WERI-Rb-1 (cell line): Measurements from ENCODE around the gene SEPSECS.

Experiments used
- DNase-seq: peaks from one replicate; pipeline ENCODE4 v3.0.0-alpha.2; 2020
- H3K27ac ChIP-seq: fragments of 250-450 bp; sonication (Bioruptor Pico); 2 replicates; pipeline ENCODE4 v1.5.1; 2020; ENCODE audit warnings: mild to moderate bottlenecking, moderate library complexity
- H3K27me3 ChIP-seq: fragments of 250-450 bp; sonication (Bioruptor Pico); 2 replicates; pipeline ENCODE4 v1.5.1; 2021; ENCODE audit warnings: mild to moderate bottlenecking, low read depth, moderate library complexity; ENCODE audit not compliant: insufficient read depth, severe bottlenecking
- H3K36me3 ChIP-seq: fragments of 250-450 bp; sonication (Bioruptor Pico); 2 replicates; pipeline ENCODE4 v1.5.1; 2020; ENCODE audit warnings: mild to moderate bottlenecking, moderate library complexity
- H3K4me3 ChIP-seq: 2 replicates; pipeline ENCODE4 v1.5.1; 2011; ENCODE audit warnings: low read depth, mild to moderate bottlenecking, control low read depth, low read length
- H3K9me3 ChIP-seq: fragments of 250-450 bp; sonication (Bioruptor Pico); 2 replicates; pipeline ENCODE4 v1.5.1; 2021; ENCODE audit warnings: mild to moderate bottlenecking, moderate library complexity; ENCODE audit not compliant: severe bottlenecking
- TF ChIP-seq, protein P1 (sequence below): IDR thresholded peaks from 2 replicates; pipeline ENCODE4 v1.5.1; 2011; ENCODE audit warnings: low read depth, mild to moderate bottlenecking, control low read depth, inconsistent platforms, low read length

The SEPSECS gene

DNA sequence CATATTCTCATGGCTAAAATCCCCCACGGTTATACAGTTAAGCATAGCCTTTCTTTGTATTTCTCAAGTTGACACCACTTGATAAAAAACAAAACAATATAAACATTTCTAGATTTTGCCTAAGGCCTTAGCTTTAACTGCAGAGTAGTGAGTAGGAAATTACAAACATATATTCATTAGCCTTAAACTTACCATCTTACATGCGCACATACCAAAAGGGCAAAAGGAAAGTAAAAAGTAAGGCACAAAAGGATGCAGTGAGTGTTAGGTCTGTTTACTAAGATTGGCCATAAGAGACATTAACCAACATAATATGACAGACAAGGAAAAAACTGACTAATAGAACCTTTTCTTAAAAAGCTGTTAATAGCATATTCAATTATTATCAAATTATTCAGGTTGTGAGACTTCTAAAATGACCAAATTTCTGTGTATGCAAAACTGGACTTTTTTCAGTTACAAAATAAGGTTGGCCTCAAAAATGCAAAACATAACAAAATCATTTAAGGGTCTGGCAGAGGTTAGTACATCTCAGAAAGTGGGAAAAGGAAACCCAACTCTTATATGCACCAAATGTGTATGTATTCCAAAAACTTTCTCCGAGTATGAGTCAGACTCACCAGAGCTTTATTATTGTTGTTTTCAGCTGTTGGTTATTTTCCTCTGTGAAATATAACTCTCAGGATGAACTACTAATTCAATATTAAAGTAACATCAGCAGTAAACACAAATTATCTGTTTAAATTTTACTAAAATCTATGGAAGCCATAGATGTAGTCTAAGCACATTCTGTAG, 39.9 kb downstream of the SEPSECS start:
- Histone ChIP-seq H3K36me3 (peaks cover 4% of the 10 kb centered on the region; the same call in 1 of the 2 replicates), H3K27me3 (no peaks in the 10 kb centered on the region), H3K9me3 (no peaks in the 10 kb centered on the region), H3K27ac (no peak overlapping the region), H3K4me3 (no peak overlapping the region)
- TF ChIP-seq, protein P1, sequence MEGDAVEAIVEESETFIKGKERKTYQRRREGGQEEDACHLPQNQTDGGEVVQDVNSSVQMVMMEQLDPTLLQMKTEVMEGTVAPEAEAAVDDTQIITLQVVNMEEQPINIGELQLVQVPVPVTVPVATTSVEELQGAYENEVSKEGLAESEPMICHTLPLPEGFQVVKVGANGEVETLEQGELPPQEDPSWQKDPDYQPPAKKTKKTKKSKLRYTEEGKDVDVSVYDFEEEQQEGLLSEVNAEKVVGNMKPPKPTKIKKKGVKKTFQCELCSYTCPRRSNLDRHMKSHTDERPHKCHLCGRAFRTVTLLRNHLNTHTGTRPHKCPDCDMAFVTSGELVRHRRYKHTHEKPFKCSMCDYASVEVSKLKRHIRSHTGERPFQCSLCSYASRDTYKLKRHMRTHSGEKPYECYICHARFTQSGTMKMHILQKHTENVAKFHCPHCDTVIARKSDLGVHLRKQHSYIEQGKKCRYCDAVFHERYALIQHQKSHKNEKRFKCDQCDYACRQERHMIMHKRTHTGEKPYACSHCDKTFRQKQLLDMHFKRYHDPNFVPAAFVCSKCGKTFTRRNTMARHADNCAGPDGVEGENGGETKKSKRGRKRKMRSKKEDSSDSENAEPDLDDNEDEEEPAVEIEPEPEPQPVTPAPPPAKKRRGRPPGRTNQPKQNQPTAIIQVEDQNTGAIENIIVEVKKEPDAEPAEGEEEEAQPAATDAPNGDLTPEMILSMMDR = no peak
- no peak for DNase-seq

DNA sequence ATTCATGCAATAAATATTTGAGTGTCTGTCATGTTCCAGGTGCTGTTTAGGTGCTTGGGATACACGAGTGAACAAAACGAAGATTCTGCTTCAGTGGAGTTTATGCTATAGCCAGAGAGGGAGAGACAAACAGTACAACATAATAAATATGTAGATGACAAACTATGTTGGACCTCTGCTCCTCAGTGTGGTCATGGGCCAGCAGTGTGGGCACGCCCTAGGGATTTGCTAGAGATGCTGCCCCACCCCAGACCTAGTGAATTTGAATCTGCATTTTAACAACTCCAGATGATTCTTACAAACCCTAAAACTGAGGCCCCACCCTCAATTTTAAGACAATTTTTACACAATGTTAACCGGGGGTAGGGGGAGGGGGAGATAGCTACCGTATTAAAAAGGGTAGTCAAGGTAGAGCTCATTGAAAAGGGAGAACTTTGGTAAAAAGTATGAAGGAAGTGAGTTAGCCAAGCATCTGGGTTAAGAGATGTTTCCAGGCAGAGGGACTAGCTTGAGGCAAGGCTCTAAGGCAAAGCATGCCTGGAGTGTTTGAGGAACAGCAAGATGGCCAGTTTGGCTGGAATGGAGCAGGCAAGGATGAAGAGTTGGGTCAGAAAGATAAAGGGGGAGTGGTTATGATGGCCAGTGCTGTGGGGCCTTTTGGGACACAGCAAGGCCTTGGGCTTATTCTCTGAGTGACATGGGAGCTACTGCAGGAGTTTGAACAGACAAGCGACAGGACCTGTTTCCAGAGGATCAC, 42.4 kb downstream of the SEPSECS start:
- Histone ChIP-seq H3K27me3 (no peaks in the 10 kb centered on the region), H3K27ac (no peak overlapping the region), H3K9me3 (no peaks in the 10 kb centered on the region), H3K36me3 (no peaks in the 10 kb centered on the region), H3K4me3 (no peak overlapping the region)
- DNase-seq = no peak
- TF ChIP-seq, protein P1 = no peak

DNA sequence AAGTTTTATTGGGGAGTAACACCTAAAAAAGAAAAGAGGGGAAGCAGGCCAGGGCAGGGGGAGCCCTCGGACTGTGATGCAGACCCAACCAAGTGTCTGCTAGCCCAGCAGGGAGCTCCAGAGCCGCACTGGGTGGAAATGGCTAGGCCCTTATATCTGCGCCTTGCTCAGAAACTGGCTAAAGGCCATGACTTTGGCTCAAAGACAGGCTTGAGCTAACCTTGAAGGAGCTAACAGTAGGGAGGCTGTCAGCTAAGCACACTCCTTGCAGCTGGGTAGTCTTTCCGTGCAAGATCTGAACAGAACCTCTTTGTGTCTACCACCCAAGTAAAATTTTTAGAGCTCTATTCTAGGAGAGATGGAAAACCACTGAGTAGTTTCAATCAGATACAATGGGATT, 43.0 kb downstream of the SEPSECS start:
- no peak for DNase-seq
- Histone ChIP-seq H3K27ac (no peak overlapping the region), H3K27me3 (no peaks in the 10 kb centered on the region), H3K9me3 (no peaks in the 10 kb centered on the region), H3K36me3 (no peaks in the 10 kb centered on the region), H3K4me3 (no peak overlapping the region)
- TF ChIP-seq, protein P1 = no peak

DNA sequence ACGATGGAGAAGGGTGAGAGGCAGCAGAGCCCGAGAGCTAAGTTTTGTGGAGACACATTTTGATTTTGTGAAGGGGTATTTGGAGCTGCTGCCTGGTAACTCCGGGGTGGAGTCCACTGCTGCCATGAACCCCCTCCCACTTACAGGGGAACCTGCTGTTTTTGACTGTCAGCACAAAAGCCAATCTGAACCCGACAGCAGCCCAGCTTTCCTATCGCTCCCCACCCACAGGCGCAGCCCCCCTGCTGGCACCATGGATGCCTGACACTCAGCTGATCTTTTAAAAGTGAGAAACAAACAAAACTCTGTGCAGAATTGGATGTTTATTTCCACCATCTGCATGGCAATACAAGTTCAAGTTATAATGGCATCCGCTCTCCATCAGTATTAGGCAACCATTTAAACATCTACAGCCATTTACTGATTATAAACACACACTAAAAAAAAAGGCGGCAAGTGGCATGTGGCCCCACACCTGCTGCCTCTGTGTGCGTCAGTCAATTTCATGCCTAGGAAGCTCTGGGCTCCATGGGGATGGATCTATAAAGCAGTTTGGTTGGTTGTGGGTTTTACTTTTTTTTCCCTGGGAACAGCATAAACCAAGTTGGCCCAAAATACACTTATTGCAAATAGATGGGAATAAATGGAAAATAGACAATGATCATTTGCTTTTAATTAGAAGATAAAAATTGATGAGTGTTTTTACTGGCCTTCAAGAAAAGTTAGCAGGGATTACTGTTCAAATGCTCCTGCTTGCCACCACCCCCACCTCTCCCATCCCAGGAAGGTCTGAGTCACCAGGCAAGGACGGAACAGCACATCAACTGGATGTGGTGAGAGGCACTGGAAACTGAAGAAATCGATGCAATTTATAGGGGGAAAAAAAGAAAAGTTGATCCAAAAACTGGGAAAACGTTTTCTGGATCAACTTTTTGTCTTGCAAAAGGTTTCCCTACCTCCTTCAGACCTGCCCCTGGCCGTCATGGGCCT, 46.0 kb downstream of the SEPSECS start:
- TF ChIP-seq, protein P1 = no peak
- no peak overlapping the region for H3K4me3 ChIP-seq
- no peaks in the 10 kb centered on the region for H3K36me3 ChIP-seq
- H3K27ac ChIP-seq = no peak overlapping the region
- no peak for DNase-seq
- no peaks in the 10 kb centered on the region for H3K27me3 ChIP-seq
- no peaks in the 10 kb centered on the region for H3K9me3 ChIP-seq

DNA sequence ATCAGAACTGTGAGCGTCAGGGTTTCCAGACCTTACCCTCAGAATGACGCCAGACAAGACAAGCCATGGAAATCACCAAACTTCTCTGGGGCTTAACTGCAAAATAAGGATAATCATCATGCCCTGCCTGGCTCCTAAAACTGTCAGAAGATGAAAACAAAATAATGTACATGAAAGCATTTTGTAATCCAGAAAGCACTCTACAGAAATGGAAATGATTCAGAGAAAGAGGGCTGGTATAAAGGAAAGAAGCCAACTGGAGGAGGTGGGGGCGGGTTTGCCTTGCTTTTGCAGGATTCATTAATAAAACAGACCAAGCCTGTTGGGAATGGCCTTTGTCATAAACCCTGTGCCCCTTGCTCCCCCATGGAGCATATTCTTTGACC, 47.3 kb downstream of the SEPSECS start:
- no peak for DNase-seq
- Histone ChIP-seq H3K36me3 (no peaks in the 10 kb centered on the region), H3K4me3 (no peak overlapping the region), H3K27me3 (no peaks in the 10 kb centered on the region), H3K27ac (no peak overlapping the region), H3K9me3 (no peaks in the 10 kb centered on the region)
- TF ChIP-seq, protein P1 = no peak
